Activated T-cell treated with anti-CD3 and anti-CD28 coated beads, Interleukin-2, amount 50 U/mL, for 72 hours (primary cell): ENCODE measurements around the gene NFATC2. TPM values are rescaled to one million over a fixed set of nuclear protein-coding genes. Genes with fewer than 3 reads are reported as not detected.

Experiments used
- ATAC-seq, 2 donors: fragments of 150-1000 bp; cut with Tn5 transposase; replicated peaks in 1 of 2; 2 replicates each; pipeline ENCODE4 v1.10.0; 2021; ENCODE audit warnings: moderate library complexity in 2 of 2, mild to moderate bottlenecking in 1 of 2
- DNase-seq, 2 donors: peaks; one replicate each; pipeline ENCODE4 v3.0.0; 2021 to 2022; ENCODE audit warnings: mixed read lengths in 1 of 2
- H3K27ac Mint-ChIP-seq: one replicate; pipeline ENCODE4 v1.8.0; 2022; ENCODE audit warnings: mild to moderate bottlenecking, moderate library complexity, mixed read lengths
- H3K27me3 Mint-ChIP-seq: one replicate; pipeline ENCODE4 v1.8.0; 2022; ENCODE audit warnings: low read depth, mixed read lengths
- H3K36me3 Mint-ChIP-seq, 2 donors: one replicate each; pipeline ENCODE4 v1.8.0; 2022; ENCODE audit warnings: mixed read lengths in 2 of 2, mild to moderate bottlenecking in 1 of 2; ENCODE audit not compliant: insufficient read depth in 2 of 2
- H3K4me1 Mint-ChIP-seq: one replicate; pipeline ENCODE4 v1.8.0; 2022; ENCODE audit warnings: low read depth, mixed read lengths
- H3K4me3 Mint-ChIP-seq, 2 donors: one replicate each; pipeline ENCODE4 v1.8.0; 2022; ENCODE audit warnings: mild to moderate bottlenecking in 2 of 2, mixed read lengths in 2 of 2, moderate library complexity in 2 of 2
- H3K9me3 Mint-ChIP-seq, 2 donors: one replicate each; pipeline ENCODE4 v1.8.0; 2022; ENCODE audit warnings: mixed read lengths in 2 of 2
- total RNA-seq, 2 donors: library from RNA; stranded (reverse); gene quantifications; one replicate each; pipeline ENCODE4 v1.2.3, GENCODE V29; 2022

Gene NFATC2
- total RNA-seq, 2 donors from 2014 or later: 29.4 to 39.9 TPM

DNA sequence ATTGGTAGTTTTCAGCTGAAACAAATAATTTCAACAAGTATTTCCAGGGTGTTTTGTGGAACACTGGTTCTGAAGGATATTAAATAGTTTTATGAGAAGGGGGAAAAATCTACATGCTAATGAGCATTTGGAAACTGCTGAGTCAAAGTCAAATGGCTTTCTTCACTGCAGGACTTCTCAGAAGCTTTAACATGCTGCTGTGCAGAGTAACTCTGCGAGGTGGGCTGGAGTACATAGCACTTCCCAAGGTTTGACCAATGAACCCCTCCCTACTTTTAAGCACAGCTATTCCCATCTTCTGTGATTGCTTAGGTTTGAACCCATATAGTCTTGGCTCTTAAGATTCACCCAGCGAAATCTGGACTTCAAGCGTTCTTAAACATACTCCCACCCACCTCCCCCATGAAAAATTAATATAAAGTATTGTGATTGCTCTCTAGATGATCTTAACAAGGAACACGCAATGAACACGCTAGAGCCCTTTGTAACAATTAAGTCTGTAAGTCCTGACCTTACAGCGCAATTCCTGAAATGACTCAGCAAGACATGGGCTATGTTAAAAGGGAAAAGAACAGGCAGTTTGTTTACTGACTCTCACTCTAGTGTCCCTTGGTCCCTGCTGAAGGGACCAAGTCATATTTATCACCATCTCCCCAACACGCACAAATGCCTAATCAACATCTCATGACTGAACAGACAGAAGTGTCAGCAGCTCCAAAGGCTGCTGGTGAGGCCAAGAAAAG lies 105.2 kb downstream of the NFATC2 start:
- Mint-ChIP-seq H3K4me3 (peak overlapping the region in 1 of 2 donors; percentile 29), H3K27ac (peak overlapping the region; percentile 69), H3K36me3 (peaks cover 20 to 25% of the 10 kb centered on the region in 2 donors), H3K4me1 (peaks cover 63% of the 10 kb centered on the region), H3K27me3 (no peaks in the 10 kb centered on the region), H3K9me3 (no peaks in the 10 kb centered on the region)
- DNase-seq: peak in 1 of 2 donors; percentile 34
- ATAC-seq: peak; percentile 37 to 78

DNA sequence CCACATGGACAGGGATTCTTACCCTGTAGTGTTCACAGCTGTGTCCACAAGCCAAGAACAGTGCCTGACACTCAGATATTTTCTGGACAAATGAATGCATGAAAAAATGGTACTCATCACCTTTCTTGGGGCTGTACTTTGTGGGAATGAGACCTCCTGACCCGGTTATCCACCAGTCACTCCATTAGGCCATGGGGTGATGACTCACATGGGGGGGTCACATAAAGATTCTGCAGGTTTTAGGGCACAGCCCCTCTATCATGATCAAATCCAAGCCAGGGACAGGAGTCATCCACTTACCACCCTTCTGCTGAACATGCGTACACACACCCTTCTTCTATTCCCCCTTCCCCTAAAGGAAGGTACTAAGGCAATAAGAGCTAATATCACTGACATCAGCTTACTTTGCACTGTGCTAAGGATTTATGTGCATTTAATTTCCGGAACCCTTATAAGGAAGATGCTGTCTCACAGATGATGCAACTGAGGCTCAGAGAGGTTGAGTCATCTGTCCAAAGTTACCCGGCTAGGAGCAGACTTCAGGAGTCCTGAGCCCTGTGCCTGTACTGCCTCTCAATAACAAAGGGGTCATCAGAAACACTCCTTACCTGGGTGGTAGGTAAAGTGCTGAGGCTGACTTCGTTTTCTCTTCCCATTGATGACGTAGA lies 107.8 kb downstream of the NFATC2 start:
- ATAC-seq (peak in 1 of 2 donors; percentile 47), DNase-seq (no peak)
- no peaks in the 10 kb centered on the region for H3K27me3 Mint-ChIP-seq
- no peaks in the 10 kb centered on the region for H3K9me3 Mint-ChIP-seq
- H3K27ac Mint-ChIP-seq: peak overlapping the region; percentile 58
- H3K4me1 Mint-ChIP-seq: peaks cover 77% of the 10 kb centered on the region
- no peak overlapping the region for H3K4me3 Mint-ChIP-seq
- H3K36me3 Mint-ChIP-seq: peaks cover 19 to 33% of the 10 kb centered on the region in 2 donors

DNA sequence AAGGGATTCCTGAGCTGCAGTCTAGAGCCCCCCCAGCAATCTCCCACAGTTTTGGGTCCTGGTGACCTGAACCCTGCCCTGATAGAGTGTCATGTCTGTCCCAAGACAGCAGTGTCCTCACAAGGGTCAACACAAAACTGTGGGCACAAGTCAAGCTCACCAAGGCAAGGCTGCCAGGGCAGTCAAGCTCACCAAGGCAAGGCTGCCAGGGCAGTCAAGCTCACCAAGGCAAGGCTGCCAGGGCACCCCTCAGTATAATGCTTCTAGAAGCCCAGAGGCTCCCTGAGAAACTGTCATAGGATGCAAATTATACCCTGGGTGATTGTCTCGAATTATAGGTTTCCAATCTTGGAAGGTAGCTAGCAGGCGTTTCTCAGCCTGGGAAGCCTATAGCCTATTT lies 108.5 kb downstream of the NFATC2 start:
- H3K4me1 Mint-ChIP-seq: peaks cover 74% of the 10 kb centered on the region
- H3K4me3 Mint-ChIP-seq: no peak overlapping the region
- no peaks in the 10 kb centered on the region for H3K27me3 Mint-ChIP-seq
- ATAC-seq: no peak
- no peak for DNase-seq
- H3K9me3 Mint-ChIP-seq: no peaks in the 10 kb centered on the region
- no peak overlapping the region for H3K27ac Mint-ChIP-seq
- H3K36me3 Mint-ChIP-seq: peaks cover 17 to 35% of the 10 kb centered on the region in 2 donors

- H3K4me1 Mint-ChIP-seq: peaks cover 68% of the 10 kb centered on the region
- no peak overlapping the region for H3K27ac Mint-ChIP-seq
- no peaks in the 10 kb centered on the region for H3K9me3 Mint-ChIP-seq
- ATAC-seq (no peak), DNase-seq (no peak)
- H3K4me3 Mint-ChIP-seq: no peak overlapping the region
- no peaks in the 10 kb centered on the region for H3K27me3 Mint-ChIP-seq
- peaks cover 17 to 29% of the 10 kb centered on the region in 2 donors for H3K36me3 Mint-ChIP-seq
Observed at GRCh38 chr20:51432875-51433274, 109.6 kb downstream of the NFATC2 start.

DNA sequence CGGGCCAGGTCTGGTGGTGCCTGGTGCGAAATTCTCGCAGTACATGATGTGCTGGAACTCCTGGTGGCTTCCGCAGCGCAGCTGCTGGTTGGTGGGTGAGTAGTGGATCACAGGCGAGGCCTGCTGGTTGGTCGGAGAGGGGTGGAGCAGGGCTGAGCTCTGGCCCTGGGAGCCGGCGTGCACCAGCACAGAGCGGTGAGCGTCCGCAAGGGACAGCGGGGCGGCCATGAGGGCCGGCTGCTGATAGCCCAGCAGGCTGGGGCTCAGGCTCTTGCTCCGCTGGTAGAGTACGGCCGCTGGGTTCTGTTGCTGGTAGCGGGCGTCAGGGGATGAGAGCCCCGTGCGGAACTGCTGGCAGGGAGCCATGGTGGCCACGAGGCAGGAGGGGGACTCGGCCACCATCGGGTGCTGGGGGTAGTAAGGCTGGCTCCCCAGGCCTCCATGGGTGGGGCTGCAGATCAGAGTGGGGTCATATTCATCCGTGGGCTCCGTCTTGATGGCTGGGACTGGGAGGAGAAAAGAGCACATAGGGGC lies 110.2 kb downstream of the NFATC2 start:
- no peak overlapping the region for H3K27ac Mint-ChIP-seq
- H3K36me3 Mint-ChIP-seq: peaks cover 17 to 31% of the 10 kb centered on the region in 2 donors
- H3K9me3 Mint-ChIP-seq: no peaks in the 10 kb centered on the region
- no peaks in the 10 kb centered on the region for H3K27me3 Mint-ChIP-seq
- DNase-seq (no peak), ATAC-seq (no peak)
- H3K4me3 Mint-ChIP-seq: no peak overlapping the region
- peaks cover 68% of the 10 kb centered on the region for H3K4me1 Mint-ChIP-seq

DNA sequence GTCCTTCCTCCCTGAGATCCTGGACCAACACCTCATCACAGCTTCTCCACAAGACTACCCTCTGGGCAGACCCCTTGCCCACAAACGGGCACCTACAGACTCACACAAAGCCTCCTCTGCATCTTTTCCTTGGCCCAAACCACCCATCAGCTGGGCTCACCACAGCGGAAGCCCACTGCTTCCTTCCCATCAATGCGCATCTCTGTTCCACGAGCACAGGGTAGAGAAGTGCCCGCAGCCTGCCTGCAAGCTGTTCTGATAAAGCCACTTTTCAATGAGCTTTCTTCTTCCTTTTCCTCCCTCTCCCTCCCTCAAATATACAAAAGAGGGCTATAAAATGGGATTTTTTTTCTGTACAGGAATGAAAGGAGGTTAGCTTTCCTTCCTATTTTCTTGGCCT lies 111.2 kb downstream of the NFATC2 start:
- ATAC-seq (no peak), DNase-seq (no peak)
- Mint-ChIP-seq H3K27ac (no peak overlapping the region), H3K36me3 (peaks cover 17 to 31% of the 10 kb centered on the region in 2 donors), H3K9me3 (no peaks in the 10 kb centered on the region), H3K4me3 (no peak overlapping the region), H3K4me1 (peaks cover 77% of the 10 kb centered on the region), H3K27me3 (no peaks in the 10 kb centered on the region)

GRCh38 chr20:51430198-51430950 lies 112.1 kb downstream of the NFATC2 start:
- Mint-ChIP-seq H3K27me3 (no peaks in the 10 kb centered on the region), H3K9me3 (no peaks in the 10 kb centered on the region), H3K27ac (peak overlapping the region; percentile 48), H3K4me3 (no peak overlapping the region), H3K36me3 (peaks cover 15 to 28% of the 10 kb centered on the region in 2 donors), H3K4me1 (peaks cover 82% of the 10 kb centered on the region)
- DNase-seq (no peak), ATAC-seq (no peak)

DNA sequence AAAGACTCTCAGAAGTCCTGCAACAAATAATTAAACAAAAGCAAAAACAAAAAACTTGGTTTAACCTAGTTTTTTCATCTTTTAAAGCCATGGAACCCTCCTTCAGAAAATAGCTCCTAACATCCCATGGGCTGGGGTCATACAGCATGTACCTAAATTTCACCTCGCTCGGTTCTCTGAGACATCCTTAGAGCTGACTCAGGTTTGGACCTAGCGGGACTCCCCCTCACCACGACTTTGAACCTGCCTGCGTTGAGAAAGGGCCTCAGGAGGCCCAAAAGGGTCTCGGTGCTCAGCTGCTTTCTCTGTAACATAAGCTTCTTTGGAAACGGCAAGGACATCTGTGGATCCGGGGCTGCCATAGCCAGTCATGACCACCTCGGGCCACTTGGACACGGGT lies 112.8 kb downstream of the NFATC2 start:
- ATAC-seq: peak in 1 of 2 donors; percentile 63
- Mint-ChIP-seq H3K4me3 (no peak overlapping the region), H3K4me1 (peaks cover 82% of the 10 kb centered on the region), H3K9me3 (no peaks in the 10 kb centered on the region), H3K36me3 (peaks cover 10 to 25% of the 10 kb centered on the region in 2 donors), H3K27me3 (no peaks in the 10 kb centered on the region), H3K27ac (peak overlapping the region; percentile 16)
- peak in 1 of 2 donors; percentile 26 for DNase-seq

GRCh38 chr20:51429144-51429482 lies 113.4 kb downstream of the NFATC2 start:
- DNase-seq (no peak), ATAC-seq (no peak)
- Mint-ChIP-seq H3K4me3 (no peak overlapping the region), H3K27me3 (no peaks in the 10 kb centered on the region), H3K36me3 (peaks cover 9 to 22% of the 10 kb centered on the region in 2 donors), H3K27ac (no peak overlapping the region), H3K4me1 (peaks cover 85% of the 10 kb centered on the region), H3K9me3 (no peaks in the 10 kb centered on the region)

- no peak for DNase-seq
- H3K27me3 Mint-ChIP-seq: no peaks in the 10 kb centered on the region
- H3K4me3 Mint-ChIP-seq: no peak overlapping the region
- H3K4me1 Mint-ChIP-seq: peaks cover 89% of the 10 kb centered on the region
- no peak for ATAC-seq
- peaks cover 9 to 25% of the 10 kb centered on the region in 2 donors for H3K36me3 Mint-ChIP-seq
- H3K27ac Mint-ChIP-seq: no peak overlapping the region
- no peaks in the 10 kb centered on the region for H3K9me3 Mint-ChIP-seq
Observed at GRCh38 chr20:51428401-51429143, 113.9 kb downstream of the NFATC2 start.

DNA sequence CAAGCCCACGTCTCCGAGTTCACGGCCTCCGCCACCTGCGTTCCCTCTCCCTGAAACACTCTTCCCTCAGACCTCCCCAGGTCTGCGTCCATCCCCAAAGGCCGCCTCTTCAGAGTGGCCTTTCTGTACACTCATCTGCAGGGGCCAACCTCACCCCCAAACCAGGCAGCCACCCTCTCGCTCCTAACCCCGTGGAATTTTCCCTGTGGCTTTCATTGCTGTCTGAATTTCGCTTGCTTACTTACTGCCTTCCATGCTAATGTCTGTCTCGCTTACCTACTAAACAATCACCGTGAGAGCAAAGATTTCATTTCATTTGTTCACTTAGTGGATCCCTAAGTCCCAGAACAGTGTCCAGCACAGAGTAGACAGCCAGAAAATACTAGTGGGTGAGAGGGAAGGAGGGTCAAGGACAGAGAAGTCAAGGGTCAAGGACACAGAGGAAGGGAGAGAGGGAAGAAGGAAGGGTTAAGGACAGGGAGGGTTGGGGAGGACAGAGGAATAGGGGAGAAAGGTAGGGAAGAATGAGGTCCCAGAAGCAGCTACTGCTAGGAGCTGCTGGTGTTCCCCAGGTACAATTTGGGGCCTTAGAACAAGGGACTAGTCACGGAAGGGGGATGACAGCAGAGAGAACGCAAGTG lies 114.7 kb downstream of the NFATC2 start:
- H3K4me3 Mint-ChIP-seq: peak overlapping the region in 1 of 2 donors; percentile 1
- H3K9me3 Mint-ChIP-seq: no peaks in the 10 kb centered on the region
- DNase-seq (no peak), ATAC-seq (no peak)
- peak overlapping the region; percentile 10 for H3K27ac Mint-ChIP-seq
- H3K36me3 Mint-ChIP-seq: peaks cover 2 to 26% of the 10 kb centered on the region in 2 donors
- H3K4me1 Mint-ChIP-seq: peaks cover 89% of the 10 kb centered on the region
- no peaks in the 10 kb centered on the region for H3K27me3 Mint-ChIP-seq
